Neural progenitor cell (in vitro differentiated cells): ENCODE data around the gene ASB3.

ENCODE experiments used
- CTCF ChIP-seq: fragments of 200-600 bp; sonication (generic); IDR thresholded peaks from 2 replicates; pipeline ENCODE4 v1.5.1; 2017; ENCODE audit warnings: antibody characterized with exemption, mild to moderate bottlenecking
- EZH2 ChIP-seq: fragments of 200-600 bp; sonication (generic); IDR thresholded peaks from 2 replicates; pipeline ENCODE4 v1.6.1; 2017; ENCODE audit warnings: antibody characterized with exemption, mild to moderate bottlenecking, moderate library complexity
- EZH2phosphoT487 ChIP-seq: fragments of 200-600 bp; sonication (generic); IDR thresholded peaks from 2 replicates; pipeline ENCODE4 v1.6.1; 2017; ENCODE audit warnings: antibody characterized with exemption

GRCh38 chr2:53622141-53622540, 164.6 kb downstream of the ASB3 start:
- TF ChIP-seq CTCF (no peak), EZH2 (no peak), EZH2phosphoT487 (no peak)
